ENCODE data around the gene COL8A1.
A peak's percentile ranks its signal among the peaks of the same experiment; 100 is the strongest.

Gene COL8A1

GRCh38 chr3:99637368-99638111 is 854 bp upstream of the COL8A1 start:
- DNase-seq = peak; percentile 51

GRCh38 chr3:99639579-99639978 is 1.2 kb downstream of the COL8A1 start:
- no peak for DNase-seq

- no peak for DNase-seq
Measured at GRCh38 chr3:99640214-99640851, 1.9 kb downstream of the COL8A1 start.

GRCh38 chr3:99641480-99641879 is 3.1 kb downstream of the COL8A1 start:
- DNase-seq = no peak

DNA sequence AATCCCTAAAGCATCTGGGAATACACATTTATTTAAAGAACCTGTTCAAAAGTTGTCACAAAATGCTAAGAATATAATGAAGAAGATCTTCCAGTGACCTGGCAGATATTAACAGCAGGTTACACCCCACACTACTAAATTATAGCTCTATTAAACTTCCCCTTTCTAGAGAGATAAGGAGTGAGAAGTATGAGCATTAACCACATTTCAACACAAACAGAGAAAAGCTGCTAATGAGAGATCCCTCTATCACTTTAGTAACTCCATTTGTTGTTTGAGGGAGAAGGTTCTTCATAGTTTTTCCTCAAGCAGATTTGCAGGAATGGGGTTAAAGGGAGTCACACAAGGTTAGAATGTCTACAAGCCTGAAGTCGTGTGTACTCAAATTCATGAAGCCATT is 3.6 kb downstream of the COL8A1 start:
- no peak for DNase-seq

- DNase-seq = no peak
Measured at GRCh38 chr3:99644017-99644416, 5.6 kb downstream of the COL8A1 start.

GRCh38 chr3:99644746-99645145 is 6.4 kb downstream of the COL8A1 start:
- DNase-seq = no peak

- no peak for DNase-seq
Measured at GRCh38 chr3:99645277-99646106, 7.1 kb downstream of the COL8A1 start.

DNA sequence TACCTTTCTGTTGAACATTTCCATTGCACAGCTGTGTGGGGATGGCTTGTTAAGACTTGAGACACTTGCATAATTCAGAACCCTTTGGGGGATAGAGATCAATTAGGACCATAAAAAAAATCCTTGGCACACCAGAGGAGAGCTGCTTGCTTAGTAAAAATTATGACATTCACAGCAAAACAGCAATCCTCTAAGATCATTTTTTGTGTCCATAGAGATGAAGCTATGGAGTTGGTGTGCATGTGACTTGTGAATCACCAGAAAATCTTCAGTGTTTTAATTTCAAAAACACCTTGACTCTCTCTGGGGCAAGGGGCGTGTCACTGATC is 7.7 kb downstream of the COL8A1 start:
- no peak for DNase-seq

DNA sequence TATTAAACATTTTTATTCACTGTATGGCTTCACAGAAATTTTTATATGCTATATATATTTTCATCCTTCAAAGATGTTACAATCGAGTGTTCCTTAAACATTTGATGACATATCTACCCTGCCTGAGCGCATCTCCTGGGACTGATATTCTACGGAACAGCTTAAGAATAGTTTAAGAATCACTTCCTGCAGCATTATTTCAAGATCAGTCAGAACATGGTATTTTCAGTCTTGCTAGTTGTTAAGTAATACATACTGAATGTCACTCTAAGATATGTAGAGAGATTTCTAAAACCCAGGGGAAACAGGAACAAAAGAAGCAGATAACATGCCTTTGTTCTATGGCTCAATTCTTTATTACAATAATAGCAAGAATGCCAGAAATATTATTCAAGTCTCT is 8.7 kb downstream of the COL8A1 start:
- DNase-seq = no peak

GRCh38 chr3:99648101-99648500 is 9.7 kb downstream of the COL8A1 start:
- no peak for DNase-seq

DNA sequence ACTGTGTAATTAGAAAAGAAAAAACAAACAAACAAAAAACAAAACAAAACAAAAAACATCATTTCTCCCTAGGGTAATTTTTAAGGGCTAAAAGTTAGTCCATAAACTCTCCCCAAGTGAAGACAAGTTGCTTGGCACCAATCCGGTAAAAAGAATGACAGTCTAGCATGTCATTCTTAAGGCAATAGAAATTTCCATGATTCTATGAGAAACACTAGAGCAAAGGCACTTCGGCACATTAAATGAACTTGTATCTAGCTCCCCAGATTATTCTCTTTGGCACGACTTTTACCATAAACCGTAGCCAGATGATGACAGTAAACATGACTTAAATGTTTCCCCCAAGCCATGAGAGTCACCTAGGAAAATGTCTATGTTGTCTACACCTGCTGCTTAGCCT is 10.1 kb downstream of the COL8A1 start:
- no peak for DNase-seq

DNA sequence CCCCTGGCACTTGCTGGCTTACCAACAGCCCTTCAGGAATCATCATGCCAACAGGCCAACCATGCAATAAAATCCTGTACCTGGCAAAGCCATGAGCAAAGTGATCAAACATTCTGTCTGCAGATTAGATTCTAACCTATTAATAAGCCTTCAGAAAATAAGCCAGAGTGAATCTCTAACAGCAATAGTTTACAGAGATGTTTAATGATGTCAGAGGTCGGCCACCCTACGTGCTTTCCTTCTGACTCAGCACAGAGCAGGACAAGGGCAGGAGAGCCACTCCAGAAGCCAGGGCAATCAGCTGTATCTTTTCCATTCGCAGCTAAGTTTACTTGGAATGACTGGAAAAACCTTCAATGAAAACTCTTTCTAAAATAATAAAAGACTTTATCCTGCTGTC is 13.1 kb downstream of the COL8A1 start:
- DNase-seq = no peak

- no peak for DNase-seq
Measured at GRCh38 chr3:99656624-99657023, 18.2 kb downstream of the COL8A1 start.

GRCh38 chr3:99658274-99658673 is 19.9 kb downstream of the COL8A1 start:
- no peak for DNase-seq

DNA sequence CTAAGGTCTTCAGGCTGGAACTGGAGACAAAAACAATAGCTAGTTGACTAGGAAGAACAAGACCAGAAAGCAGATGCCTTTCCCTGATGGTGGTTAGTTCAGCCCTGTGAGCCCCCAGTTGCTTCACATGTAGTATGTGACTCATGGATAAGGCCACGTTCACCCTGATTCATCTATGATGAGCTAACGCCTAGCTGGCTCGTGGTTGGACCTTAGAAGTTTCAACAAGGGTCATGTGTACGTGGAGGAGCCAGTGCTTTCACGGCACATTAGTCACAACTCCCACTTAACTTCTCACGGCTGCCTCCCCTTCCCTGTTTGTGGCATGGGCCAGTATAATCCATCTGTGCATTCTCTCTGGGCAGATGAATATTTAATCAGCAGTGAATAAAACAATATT is 20.6 kb downstream of the COL8A1 start:
- no peak for DNase-seq

- no peak for DNase-seq
Measured at GRCh38 chr3:99659951-99660350, 21.6 kb downstream of the COL8A1 start.

DNA sequence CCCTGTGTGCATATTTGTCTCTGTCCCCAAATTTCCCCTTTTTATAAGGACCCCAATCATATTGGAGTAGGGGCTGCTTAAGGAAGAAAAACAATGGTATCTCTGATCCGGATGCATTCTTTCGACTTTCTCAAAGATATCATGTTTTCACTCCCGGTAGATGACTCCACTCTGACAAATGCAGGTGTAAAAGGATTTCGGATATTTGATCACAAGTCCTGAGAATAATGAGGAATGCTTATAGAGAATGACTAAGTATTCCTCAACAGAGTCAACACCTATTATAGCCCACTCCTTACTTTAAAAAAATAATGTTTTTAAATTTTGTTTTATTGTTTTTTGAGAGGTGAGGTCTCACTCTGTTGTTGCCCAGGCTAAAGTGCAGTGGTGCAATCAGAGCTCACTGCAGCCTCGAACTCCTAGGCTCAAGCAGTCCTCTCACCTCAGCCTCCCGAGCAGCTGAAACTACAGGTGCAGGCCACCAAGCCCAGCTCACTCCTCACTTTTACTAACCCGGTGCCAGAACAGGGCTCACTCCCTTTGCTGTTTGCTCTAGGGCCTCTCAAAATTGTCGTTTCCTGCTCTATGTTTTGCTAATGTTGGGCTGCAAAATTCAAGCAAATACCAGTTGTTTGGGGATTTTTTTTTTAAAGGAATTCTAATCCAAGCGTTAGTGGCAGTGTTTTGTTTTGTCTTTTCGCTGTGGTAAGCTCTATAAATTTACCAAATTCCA is 24.6 kb downstream of the COL8A1 start:
- no peak for DNase-seq

DNA sequence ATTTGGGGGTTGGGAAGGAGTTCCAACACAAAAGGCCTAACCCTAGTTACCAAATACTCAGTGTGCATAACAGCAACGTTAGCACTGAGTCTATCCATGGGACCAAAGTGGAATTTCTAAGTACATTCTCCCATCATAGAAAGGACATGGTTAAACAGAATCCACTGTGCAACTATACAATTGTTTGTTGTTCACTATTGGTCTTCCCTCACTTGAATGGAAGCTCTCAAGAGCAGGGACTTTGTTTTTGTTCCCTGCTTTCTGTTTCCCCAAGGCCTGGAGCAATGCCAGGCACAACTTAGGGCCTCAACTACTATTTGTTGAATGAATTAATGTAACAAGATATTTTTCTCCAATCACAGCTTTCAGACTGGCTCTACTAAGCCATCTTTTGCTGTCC is 25.6 kb downstream of the COL8A1 start:
- no peak for DNase-seq

- no peak for DNase-seq
Measured at GRCh38 chr3:99665017-99665416, 26.6 kb downstream of the COL8A1 start.

DNA sequence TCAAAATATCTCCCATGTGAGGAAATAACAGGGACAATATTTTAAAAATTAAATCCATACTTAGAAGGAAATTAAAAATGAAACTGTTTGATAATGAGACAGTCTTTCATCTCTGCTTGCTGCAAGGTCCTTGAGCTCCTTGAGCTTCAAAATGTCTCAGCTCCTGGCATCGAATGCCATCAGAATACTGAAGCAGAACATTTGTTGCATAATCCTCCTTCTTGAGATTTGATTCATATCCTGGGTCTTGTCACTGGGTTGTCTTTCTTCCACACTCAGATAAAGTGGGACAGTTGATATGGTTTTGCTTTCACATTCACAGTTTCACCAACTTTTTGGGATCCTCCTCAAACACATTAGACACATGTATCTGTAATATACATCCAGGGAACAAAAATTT is 27.8 kb downstream of the COL8A1 start:
- no peak for DNase-seq

GRCh38 chr3:99668044-99668443 is 29.6 kb downstream of the COL8A1 start:
- no peak for DNase-seq
